Measurements from ENCODE around the gene ZSWIM7. TPM values are rescaled to one million over a fixed set of nuclear protein-coding genes. Genes with fewer than 3 reads are reported as not detected.
"Not testable (repeated sequence)": the region's sequence is repeated elsewhere in the genome, so short reads cannot be mapped to it uniquely, and the experiment has no call there.

ZSWIM7 gene
- total RNA-seq, 6 experiments from 2014 or later: 10.6 to 21.8 (median 11.8) TPM

GRCh38 chr17:15942207-15942833, 57.2 kb downstream of the ZSWIM7 start:
- H3K4me3 ChIP-seq: no peak overlapping the region
- no peaks in the 10 kb centered on the region for H3K9me3 ChIP-seq
- no CpG with 5 or more reads among the region's 7 CpGs for WGBS (ENCODE audit: insufficient coverage, low coverage, low lambda C conversion rate, missing lambda C conversion rate)
- no peak for TF ChIP-seq POLR2A (IDR thresholded peaks at IDR 0.05)
- TF ChIP-seq CTCF (IDR thresholded peaks at IDR 0.05): no peak
- no peaks in the 10 kb centered on the region for H3K36me3 ChIP-seq
- peak in 2 of 4 donors; percentile 9 to 20 for ATAC-seq
- DNase-seq: no peak
- no peak overlapping the region for H3K27ac ChIP-seq
- intact Hi-C loops (cut with DNase I): loop anchor here in 1 of 2 donors (10.0 kb wide), 1 partner anchor 52 kb away; the partner anchor contains the start of genes TTC19 and ZSWIM7
- peaks cover 0 to 10% (median 3%) of the 10 kb centered on the region in 4 donors for H3K4me1 ChIP-seq
- H3K27me3 ChIP-seq: no peaks in the 10 kb centered on the region

- Histone ChIP-seq H3K27me3 (no peaks in the 10 kb centered on the region), H3K27ac (no peak overlapping the region), H3K9me3 (no peaks in the 10 kb centered on the region), H3K4me1 (peaks cover 0 to 10% (median 3%) of the 10 kb centered on the region in 4 donors), H3K4me3 (no peak overlapping the region), H3K36me3 (no peaks in the 10 kb centered on the region)
- DNase-seq (no peak), ATAC-seq (no peak)
- 70% methylated on average over 6 of the region's 7 CpGs for WGBS (ENCODE audit: insufficient coverage, low coverage, low lambda C conversion rate, missing lambda C conversion rate)
- TF ChIP-seq CTCF (IDR thresholded peaks at IDR 0.05) (no peak), POLR2A (IDR thresholded peaks at IDR 0.05) (no peak)
- intact Hi-C loops (cut with DNase I): loop anchor here in 1 of 2 donors (10.0 kb wide), 1 partner anchor 53 kb away; the partner anchor contains the start of genes TTC19 and ZSWIM7
Measured at GRCh38 chr17:15941781-15942180, 57.7 kb downstream of the ZSWIM7 start.

- ATAC-seq; H3K4me3 ChIP-seq; DNase-seq; H3K4me1 ChIP-seq; H3K27ac ChIP-seq; H3K36me3 ChIP-seq; H3K9me3 ChIP-seq; intact Hi-C loops (cut with DNase I); H3K27me3 ChIP-seq: not testable (repeated sequence)
- WGBS (ENCODE audit: insufficient coverage, low coverage, low lambda C conversion rate, missing lambda C conversion rate): 86% methylated on average over 3 of the region's 4 CpGs
Measured at GRCh38 chr17:15936481-15936880, 63.0 kb downstream of the ZSWIM7 start.

GRCh38 chr17:15935891-15936290, 63.6 kb downstream of the ZSWIM7 start:
- no peak overlapping the region for H3K27ac ChIP-seq
- WGBS (ENCODE audit: insufficient coverage, low coverage, low lambda C conversion rate, missing lambda C conversion rate): 85% methylated on average over 5 of the region's 7 CpGs
- no peak overlapping the region for H3K4me3 ChIP-seq
- TF ChIP-seq CTCF (IDR thresholded peaks at IDR 0.05): no peak
- TF ChIP-seq POLR2A (IDR thresholded peaks at IDR 0.05): no peak
- H3K4me1 ChIP-seq: no peaks in the 10 kb centered on the region
- DNase-seq: no peak
- H3K36me3 ChIP-seq: no peaks in the 10 kb centered on the region
- no peaks in the 10 kb centered on the region for H3K27me3 ChIP-seq
- intact Hi-C loops (cut with DNase I): no loop called here
- ATAC-seq: no peak
- no peaks in the 10 kb centered on the region for H3K9me3 ChIP-seq

GRCh38 chr17:15934866-15935265, 64.6 kb downstream of the ZSWIM7 start:
- Histone ChIP-seq H3K27ac (no peak overlapping the region), H3K27me3 (no peaks in the 10 kb centered on the region), H3K4me1 (no peaks in the 10 kb centered on the region), H3K4me3 (no peak overlapping the region), H3K9me3 (no peaks in the 10 kb centered on the region), H3K36me3 (no peaks in the 10 kb centered on the region)
- 84% methylated on average over 5 of the region's 5 CpGs for WGBS (ENCODE audit: insufficient coverage, low coverage, low lambda C conversion rate, missing lambda C conversion rate)
- ATAC-seq: no peak
- intact Hi-C loops (cut with DNase I): no loop called here
- DNase-seq: no peak
- no peak for TF ChIP-seq CTCF (IDR thresholded peaks at IDR 0.05)
- TF ChIP-seq POLR2A (IDR thresholded peaks at IDR 0.05): no peak

All from right lobe of liver (tissue), 6 donors.